NCI-H2196 treated with DMSO at 0.1 percent for 48 hours (cell line): Measurements from ENCODE around the gene DOCK4.
"Not testable (repeated sequence)": the region's sequence is repeated elsewhere in the genome, so short reads cannot be mapped to it uniquely, and the experiment has no call there.

ENCODE experiments used
- DNase-seq: peaks from one replicate; lab custom pipeline; 2025; ENCODE audit not compliant: unreplicated experiment; lab: John Stamatoyannopoulos, UW

DOCK4 gene

DNA sequence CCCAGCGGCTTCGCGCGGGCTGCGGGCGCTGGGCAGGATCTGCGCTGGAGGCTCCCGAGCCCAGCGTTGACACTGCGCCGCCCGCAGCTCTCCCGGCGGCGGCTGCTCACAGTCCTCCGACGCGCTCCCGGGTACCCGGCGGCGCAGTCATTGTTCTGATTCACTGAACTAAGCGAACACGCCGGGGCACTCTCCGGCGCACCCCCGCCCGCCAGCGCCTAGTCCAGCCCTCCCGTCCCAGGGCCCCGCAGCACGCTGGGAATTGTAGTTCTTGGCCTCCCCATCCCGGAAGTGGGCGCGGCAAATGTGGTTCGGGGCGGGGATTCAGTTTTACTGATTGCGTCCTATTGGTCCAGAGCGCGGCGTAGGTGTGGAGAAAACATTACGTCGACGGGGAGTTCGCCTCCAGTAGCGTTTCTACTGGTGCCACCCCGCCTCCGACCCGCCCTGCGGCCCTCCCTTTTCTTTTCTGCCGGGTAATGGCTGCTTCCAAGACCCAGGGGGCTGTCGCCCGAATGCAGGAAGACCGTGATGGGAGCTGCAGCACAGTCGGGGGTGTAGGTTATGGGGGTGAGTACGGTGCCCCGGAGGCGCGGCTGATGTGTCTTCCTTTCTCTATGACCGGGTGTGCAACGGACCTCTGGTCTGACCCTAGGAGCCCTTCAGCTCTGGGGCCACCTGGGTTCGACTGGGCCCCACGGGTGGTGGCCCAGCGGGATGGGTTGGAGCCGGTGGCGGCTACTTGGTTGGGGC lies at the start of gene DOCK4, which contains the start of gene ZNF277:
DOCK4 (minus strand) TSS at position 162 of the 753 bp plus-strand sequence. CDS start 261 bp downstream, outside the sequence.
ZNF277 (plus strand) TSS at position 458 of the 753 bp plus-strand sequence; CDS start at position 480, 22 bp downstream.
- peak; percentile 97 for DNase-seq

GRCh38 chr7:112255388-112255720 lies 49.2 kb upstream of the DOCK4 start:
- DNase-seq: no peak

GRCh38 chr7:112254709-112255387 lies 48.6 kb upstream of the DOCK4 start:
- no peak for DNase-seq

- DNase-seq: no peak
These were observed 48.0 kb upstream of the DOCK4 start for GRCh38 chr7:112254156-112254555.

- DNase-seq: no peak
These were observed 46.5 kb upstream of the DOCK4 start for GRCh38 chr7:112252691-112253090.

DNA sequence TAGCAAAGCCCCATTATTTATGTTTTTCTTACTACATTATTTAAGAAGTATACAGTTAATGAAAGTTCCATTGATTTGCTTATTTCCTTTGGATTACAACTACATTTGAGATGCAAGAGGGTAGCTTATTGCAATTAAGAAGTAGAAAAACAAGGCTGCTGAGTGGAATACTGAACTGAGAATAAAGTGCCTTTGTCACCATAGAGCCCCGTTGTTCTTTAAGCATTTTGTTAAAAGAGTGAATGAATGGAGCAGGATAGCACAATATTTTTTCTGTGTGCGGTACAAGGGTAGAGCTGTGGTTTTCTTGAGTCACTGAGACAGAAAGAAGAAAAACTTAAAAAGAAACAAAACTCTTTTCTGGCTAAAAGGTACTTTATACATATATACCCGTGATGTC lies 45.9 kb upstream of the DOCK4 start:
- DNase-seq: no peak

DNA sequence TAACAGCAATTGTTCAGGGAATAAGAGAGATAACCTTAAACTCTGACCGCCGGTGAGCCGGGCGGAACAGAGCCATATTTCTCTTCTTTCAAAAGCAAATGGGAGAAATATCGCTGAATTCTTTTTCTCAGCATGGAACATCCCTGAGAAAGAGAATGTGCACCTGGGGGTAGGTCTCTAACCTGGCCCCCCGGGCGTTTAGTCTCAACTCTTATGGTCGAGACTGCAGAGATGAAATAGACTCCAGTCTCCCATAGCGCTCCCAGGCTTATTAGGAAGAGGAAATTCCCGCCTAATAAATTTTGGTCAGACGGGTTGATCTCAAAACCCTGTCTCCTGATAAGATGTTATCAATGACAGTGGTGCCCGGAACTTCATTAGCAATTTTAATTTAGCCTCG lies 43.8 kb upstream of the DOCK4 start:
- DNase-seq: not testable (repeated sequence)

DNA sequence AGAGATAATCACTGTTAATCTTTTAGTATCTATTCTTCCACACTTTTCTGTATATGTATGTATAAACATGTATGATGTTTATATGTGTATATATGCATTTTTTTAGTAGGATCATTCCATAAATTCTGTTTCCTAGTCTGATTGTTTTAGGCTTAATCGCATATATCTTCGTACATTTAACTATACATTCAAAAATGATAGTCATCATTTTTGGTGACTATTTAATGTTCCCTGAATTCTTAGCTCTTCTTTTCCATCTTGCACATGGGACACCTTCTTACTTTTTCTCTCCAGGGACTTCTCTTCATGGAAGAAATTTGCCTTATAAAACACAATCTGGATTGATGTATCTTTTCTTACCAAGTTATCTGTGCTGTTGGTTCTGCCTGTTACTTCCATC lies 42.4 kb upstream of the DOCK4 start:
- no peak for DNase-seq

DNA sequence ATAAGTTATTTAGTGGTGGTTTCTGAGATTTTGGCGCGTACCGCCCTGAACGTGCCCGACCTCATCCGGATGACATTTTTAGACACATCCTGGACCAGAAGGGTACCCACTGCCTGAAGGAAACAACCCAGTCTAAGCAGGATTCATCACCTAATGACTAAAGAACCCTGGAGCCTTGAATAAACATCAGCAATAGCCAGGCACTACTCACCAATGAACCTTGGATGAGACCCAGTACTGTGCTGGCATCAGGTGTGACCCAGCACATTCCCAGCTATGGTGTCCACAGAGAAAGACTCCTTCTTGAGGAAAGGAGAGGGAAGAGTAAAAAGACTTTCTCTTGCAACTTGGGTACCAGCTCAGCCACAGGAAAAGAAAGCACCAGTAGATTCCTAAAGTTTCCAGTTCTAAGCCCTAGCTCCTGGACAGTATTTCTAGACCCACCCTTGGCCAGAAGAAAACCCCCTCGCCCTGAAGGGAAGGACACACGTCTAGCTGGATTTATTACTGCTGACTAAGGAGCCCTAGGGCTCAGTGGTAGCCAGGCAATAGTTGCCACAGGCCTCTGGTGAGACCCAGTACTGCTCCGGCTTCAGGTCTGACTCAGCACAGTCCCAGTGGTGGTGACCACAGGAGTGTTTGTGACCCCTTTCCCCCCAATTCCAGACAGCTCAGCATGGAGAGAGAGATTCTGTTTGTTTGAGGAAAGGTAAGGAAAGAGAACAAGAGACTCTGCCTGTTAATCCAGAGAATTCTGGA lies 32.8 kb upstream of the DOCK4 start:
- DNase-seq: no peak

- DNase-seq: no peak
These were observed 32.1 kb upstream of the DOCK4 start for GRCh38 chr7:112238330-112238729.

DNA sequence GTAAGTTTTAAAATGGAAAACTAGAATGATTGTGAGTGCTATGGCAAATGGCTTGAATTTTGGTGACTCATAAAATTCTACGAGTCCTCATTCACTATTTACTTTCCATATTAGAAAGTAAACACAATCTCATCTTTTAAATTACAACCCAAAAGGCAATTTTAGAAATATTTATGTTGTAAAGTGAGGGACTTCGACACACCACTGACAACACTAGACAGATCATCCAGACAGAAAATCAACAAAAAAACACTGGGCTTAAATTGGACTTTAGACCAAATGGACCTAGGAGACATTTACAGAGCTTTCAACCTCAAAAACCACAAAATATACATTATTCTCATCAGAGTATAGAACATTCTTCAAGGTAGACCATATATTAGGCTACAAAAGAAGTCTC lies 30.4 kb upstream of the DOCK4 start:
- no peak for DNase-seq

DNA sequence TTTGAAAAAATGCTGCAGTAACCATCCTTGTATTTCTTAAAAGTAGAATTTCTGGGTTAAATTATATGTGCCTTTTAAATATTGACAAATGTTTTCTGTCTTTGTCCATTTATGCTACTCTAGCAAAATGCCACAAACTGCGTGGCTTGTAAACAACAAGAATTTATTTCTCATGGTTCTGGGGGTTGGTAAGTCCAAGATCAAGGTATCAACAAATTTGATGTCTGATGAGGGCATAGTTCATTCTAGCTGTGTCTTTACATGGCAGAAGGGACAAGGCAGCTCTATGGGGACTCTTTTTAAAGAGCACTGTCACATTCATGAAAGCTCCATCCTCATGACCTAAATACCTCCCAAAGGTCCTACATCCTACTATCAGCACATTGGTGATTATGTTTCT lies 27.9 kb upstream of the DOCK4 start:
- no peak for DNase-seq

DNA sequence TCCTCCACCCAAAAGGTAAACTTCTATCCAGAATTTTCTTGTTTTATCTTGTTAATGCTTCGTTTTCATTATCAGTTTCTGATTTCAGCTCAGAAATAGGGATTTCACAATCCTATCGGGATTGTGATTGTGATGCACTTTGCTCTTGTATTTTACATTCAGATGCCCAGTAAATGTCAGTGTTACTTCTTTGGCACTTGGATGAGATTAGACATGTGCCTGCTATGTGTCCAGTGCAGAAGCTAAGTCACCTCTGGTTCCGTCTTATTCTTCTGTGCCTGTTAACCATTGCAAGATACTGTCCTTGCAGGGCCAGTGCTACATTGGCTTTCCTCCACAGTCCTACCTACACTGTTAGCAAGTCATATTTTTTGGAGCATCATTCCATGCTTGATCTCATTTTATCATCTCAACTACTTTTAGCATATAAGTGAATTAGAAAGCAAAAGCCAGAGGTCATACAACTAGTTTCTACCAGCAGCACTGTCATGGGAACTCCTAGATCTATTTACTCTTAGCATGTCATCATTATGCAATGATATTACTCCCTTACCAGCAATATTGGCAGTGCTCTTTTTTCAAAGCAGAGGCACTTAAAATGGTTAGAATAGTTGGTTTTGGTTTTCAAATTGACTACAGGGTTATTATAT lies 27.0 kb upstream of the DOCK4 start:
- DNase-seq: no peak

DNA sequence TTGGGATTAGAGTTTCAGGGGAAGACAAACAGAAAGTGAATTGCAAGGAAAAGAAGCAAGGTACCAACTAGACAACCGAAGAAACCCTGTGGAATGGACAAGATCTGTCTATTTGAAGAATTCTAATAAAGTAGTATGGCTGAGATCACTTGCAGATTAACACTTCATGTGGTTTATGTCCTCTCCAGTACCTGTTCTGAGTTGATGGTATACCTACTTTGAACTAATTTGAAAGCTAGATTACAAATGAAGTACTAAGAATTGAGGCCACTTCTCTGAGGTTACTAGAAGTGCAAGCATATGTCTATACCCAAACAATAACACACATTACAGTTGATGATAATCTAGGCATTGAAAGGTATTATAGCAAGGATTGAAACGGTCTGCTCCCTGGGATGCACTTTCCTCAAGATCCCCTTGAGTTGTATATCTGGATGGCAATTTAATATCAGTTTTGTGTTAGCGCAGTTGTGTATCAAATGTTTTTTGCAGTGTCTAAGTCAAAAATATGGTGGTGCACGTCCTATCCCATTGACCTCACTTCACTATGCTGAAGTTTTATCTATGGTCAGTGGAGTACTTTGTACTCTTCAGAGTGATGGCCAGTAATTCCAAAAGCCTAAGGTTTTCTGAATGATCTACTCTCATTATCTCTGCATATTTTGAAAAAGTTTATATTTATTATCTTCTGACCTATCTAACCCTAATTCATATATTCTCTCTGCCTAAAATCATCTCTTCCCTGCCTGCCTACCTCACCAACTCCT lies 26.2 kb upstream of the DOCK4 start:
- DNase-seq: no peak

DNA sequence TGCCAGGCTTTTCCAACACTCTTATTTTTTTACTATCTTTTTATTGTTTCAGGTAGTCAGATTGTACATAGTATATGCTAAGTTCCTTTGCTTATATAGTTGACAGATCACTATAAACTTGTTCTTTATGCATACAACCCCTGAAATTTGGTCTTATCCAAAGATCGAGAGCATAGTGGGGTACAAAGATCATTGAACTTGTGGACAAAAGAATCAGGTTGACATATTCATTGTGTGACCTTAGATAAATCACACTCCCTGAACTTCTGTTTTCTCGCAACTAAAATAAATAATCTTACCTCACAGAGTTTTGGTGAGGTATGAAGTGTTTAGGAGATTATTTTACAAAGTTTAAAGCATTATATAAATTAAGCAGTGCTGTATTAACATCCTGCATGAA lies 22.4 kb upstream of the DOCK4 start:
- no peak for DNase-seq

DNA sequence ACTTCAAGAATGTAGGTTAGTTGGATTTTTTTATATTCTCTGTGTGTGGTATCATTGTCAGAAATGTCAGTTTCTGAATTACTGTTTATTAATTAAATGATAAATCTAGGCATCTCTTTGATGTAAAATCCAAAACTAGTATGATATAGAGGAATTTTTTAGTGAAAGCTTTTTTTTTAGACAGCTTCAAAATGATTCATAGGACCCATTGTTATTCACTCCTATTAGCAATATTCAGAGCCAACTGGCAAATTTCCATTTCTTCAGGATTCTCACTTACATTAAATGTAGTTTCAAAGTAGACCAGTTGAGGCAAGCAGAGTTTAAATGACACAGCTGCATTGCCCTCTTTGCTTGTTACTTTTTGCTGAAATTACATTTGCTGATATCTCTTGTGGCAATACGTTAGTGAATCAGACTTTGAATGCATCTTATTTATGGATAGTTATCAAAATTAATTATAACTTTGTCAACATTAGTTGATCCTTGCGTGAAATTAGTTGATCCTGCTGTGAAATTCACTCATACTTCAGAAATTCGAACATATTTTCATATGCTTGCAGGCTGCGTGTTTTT lies 20.6 kb upstream of the DOCK4 start:
- DNase-seq: no peak

- DNase-seq: no peak
These were observed 18.8 kb upstream of the DOCK4 start for GRCh38 chr7:112225006-112225405.

- DNase-seq: no peak
These were observed 18.0 kb upstream of the DOCK4 start for GRCh38 chr7:112224186-112224585.

GRCh38 chr7:112223310-112223709 lies 17.1 kb upstream of the DOCK4 start:
- DNase-seq: no peak

GRCh38 chr7:112220877-112221434 lies 14.8 kb upstream of the DOCK4 start:
- DNase-seq: no peak
